DND-41 (cell line): Measurements from ENCODE around the gene GRHPR.

Experiments
- EZH2 ChIP-seq: IDR thresholded peaks from 3 replicates; pipeline ENCODE4 v1.6.1; 2012; ENCODE audit warnings: borderline replicate concordance, low read depth, mild to moderate bottlenecking, moderate library complexity, low read length, inconsistent platforms; ENCODE audit not compliant: severe bottlenecking
- TF ChIP-seq, protein P1 (sequence below): IDR thresholded peaks from 2 replicates; pipeline ENCODE4 v1.5.1; 2012; ENCODE audit warnings: borderline replicate concordance, low read length, moderate library complexity, mild to moderate bottlenecking; ENCODE audit not compliant: poor library complexity, severe bottlenecking; ENCODE audit errors: extremely low read depth

DNA sequence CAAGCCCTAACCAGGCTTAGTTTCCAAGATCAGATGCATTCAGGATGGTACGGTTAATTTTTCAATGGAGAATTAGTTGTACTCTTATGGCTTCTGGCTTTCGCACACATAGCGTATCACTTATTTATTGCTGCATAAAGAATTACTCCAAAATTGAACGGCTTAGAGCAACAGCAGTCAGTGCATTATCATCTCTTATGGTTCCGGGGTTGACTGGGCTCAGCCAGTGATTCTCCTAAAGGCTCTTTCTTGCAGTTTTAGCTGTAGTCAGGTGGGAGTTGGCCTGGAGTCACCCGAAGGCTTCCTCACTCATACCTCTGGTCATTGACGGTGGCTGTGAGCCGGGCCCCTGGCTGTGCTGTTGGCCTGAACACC is 595 bp upstream of the GRHPR start:
- TF ChIP-seq, protein P1, sequence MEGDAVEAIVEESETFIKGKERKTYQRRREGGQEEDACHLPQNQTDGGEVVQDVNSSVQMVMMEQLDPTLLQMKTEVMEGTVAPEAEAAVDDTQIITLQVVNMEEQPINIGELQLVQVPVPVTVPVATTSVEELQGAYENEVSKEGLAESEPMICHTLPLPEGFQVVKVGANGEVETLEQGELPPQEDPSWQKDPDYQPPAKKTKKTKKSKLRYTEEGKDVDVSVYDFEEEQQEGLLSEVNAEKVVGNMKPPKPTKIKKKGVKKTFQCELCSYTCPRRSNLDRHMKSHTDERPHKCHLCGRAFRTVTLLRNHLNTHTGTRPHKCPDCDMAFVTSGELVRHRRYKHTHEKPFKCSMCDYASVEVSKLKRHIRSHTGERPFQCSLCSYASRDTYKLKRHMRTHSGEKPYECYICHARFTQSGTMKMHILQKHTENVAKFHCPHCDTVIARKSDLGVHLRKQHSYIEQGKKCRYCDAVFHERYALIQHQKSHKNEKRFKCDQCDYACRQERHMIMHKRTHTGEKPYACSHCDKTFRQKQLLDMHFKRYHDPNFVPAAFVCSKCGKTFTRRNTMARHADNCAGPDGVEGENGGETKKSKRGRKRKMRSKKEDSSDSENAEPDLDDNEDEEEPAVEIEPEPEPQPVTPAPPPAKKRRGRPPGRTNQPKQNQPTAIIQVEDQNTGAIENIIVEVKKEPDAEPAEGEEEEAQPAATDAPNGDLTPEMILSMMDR = no peak
- no peak for TF ChIP-seq EZH2
